HepG2 (cell line): Measurements from ENCODE around the gene PTPRM. TPM values are rescaled to one million over a fixed set of nuclear protein-coding genes. Genes with fewer than 3 reads are reported as not detected.

Source experiments
- ATF5 ChIP-seq: sonication (generic); formaldehyde crosslinking; IDR thresholded peaks from 2 replicates; pipeline ENCODE4 v1.4.0; 2020; ENCODE audit warnings: mild to moderate bottlenecking, low read depth, missing genetic modification reagents
- FOXP4 ChIP-seq: sonication (generic); formaldehyde crosslinking; IDR thresholded peaks from 2 replicates; pipeline ENCODE4 v1.4.0; 2020; ENCODE audit warnings: missing genetic modification reagents
- KDM6A ChIP-seq: IDR thresholded peaks from 2 replicates; pipeline ENCODE4 v1.6.1; 2016; ENCODE audit warnings: low read depth
- MTERF4 ChIP-seq: sonication (generic); formaldehyde crosslinking; IDR thresholded peaks from 2 replicates; pipeline ENCODE4 v1.8.0; 2023; ENCODE audit warnings: mild to moderate bottlenecking, missing genetic modification reagents
- MYC ChIP-seq: sonication (generic); formaldehyde crosslinking; IDR thresholded peaks from 2 replicates; pipeline ENCODE4 v1.9.0; 2021; ENCODE audit warnings: missing genetic modification reagents, borderline replicate concordance
- RERE ChIP-seq: IDR thresholded peaks from 2 replicates; pipeline ENCODE4 v1.6.1; 2016; ENCODE audit warnings: low read depth, missing genetic modification reagents, missing compliant biosample characterization
- SCMH1 ChIP-seq: sonication (generic); formaldehyde crosslinking; IDR thresholded peaks from 2 replicates; pipeline ENCODE4 v1.9.0; 2021; ENCODE audit warnings: missing genetic modification reagents, mild to moderate bottlenecking, borderline replicate concordance
- SKI ChIP-seq: fragments of 450-650 bp; IDR thresholded peaks from one replicate; pipeline ENCODE4 v1.6.1; 2018; ENCODE audit warnings: mild to moderate bottlenecking; ENCODE audit not compliant: partially characterized antibody
- ZBTB49 ChIP-seq: sonication (generic); formaldehyde crosslinking; IDR thresholded peaks from 2 replicates; pipeline ENCODE4 v1.4.0; 2020; ENCODE audit warnings: missing genetic modification reagents, borderline replicate concordance
- ZMAT3 ChIP-seq: sonication (generic); formaldehyde crosslinking; conservative IDR thresholded peaks from 2 replicates; pipeline ENCODE4 v1.7.0; 2021; ENCODE audit warnings: missing genetic modification reagents
- ZNF256 ChIP-seq: sonication (generic); formaldehyde crosslinking; conservative IDR thresholded peaks from 2 replicates; pipeline ENCODE4 v1.4.0; 2020; ENCODE audit warnings: missing genetic modification reagents
- ZNF564 ChIP-seq: sonication (generic); formaldehyde crosslinking; IDR thresholded peaks from 2 replicates; pipeline ENCODE4 v1.8.1; 2023; ENCODE audit warnings: mild to moderate bottlenecking, missing genetic modification reagents
- ZNF660 ChIP-seq: sonication (generic); formaldehyde crosslinking; IDR thresholded peaks from 2 replicates; pipeline ENCODE4 v1.5.1; 2020; ENCODE audit warnings: mild to moderate bottlenecking, low read depth, missing genetic modification reagents, borderline replicate concordance
- ZNF770 ChIP-seq: sonication (generic); formaldehyde crosslinking; IDR thresholded peaks from 2 replicates; pipeline ENCODE4 v1.5.0; 2020; ENCODE audit warnings: mild to moderate bottlenecking, missing genetic modification reagents
- ZNF780A ChIP-seq: sonication (generic); formaldehyde crosslinking; IDR thresholded peaks from 2 replicates; pipeline ENCODE4 v1.8.0; 2022; ENCODE audit warnings: mild to moderate bottlenecking, missing genetic modification reagents, moderate library complexity
- polyA plus RNA-seq, 8 experiments: library from polyadenylated mRNA; depleted of rRNA in 3 of 8; stranded (reverse) in 7 of 8; unstranded in 1 of 8; fragments of >200 nt; fragmentation: Illumina TruSeq in 4 of 8; extraction: Trizol in 4 of 8; gene quantifications; 2 replicates each; pipeline versions ENCODE4 v1.2.1 to v1.2.3, GENCODE V29; 2011 to 2016; ENCODE audit warnings: low read depth in 4 of 8, missing spikeins in 1 of 8, mixed read lengths in 1 of 8; ENCODE audit not compliant: insufficient read depth in 1 of 8
- total RNA-seq, 5 experiments: library from RNA; depleted of rRNA; stranded (reverse); fragments of >200 nt; fragmentation: Illumina TruSeq; extraction: Trizol; gene quantifications; 2 replicates each; pipeline ENCODE4 v1.2.3, GENCODE V29; 2016; ENCODE audit warnings: low read depth in 1 of 5

The PTPRM gene
- total and polyA plus RNA-seq, 2 of the 13 experiments (the other 11 are each of a cell fraction or from before 2014, with no cell fraction given) = 12.6 to 108 TPM

- TF ChIP-seq ZNF770 (CRISPR knock-in tag) (no peak), RERE (no peak), ZNF780A (CRISPR knock-in tag) (no peak), ZNF564 (CRISPR knock-in tag) (0 out of 2 replicates have a peak, but pooled peaks have one; percentile 45), KDM6A (CRISPR knock-in tag) (no peak), ZBTB49 (CRISPR knock-in tag) (no peak), ZNF256 (no peak), ZNF660 (no peak), ATF5 (CRISPR knock-in tag) (no peak), FOXP4 (CRISPR knock-in tag) (0 out of 2 replicates have a peak, but pooled peaks have one; percentile 17), SKI (no peak), SCMH1 (CRISPR knock-in tag) (no peak), ZMAT3 (no peak), MYC (peak; percentile 62; the same call in 1 of the 2 replicates), MTERF4 (CRISPR knock-in tag) (no peak)
Observed at GRCh38 chr18:7568426-7568825, 1.3 kb downstream of the PTPRM start (continued).
